ENCODE measurements around the gene TBXAS1. TPM values are rescaled to one million over a fixed set of nuclear protein-coding genes. Genes with fewer than 3 reads are reported as not detected.

Gene TBXAS1
- total and polyA plus RNA-seq, 2 of the 8 experiments (the other 6 are each of a cell fraction or from before 2014, with no cell fraction given) = 0.86 to 2.1 TPM

DNA sequence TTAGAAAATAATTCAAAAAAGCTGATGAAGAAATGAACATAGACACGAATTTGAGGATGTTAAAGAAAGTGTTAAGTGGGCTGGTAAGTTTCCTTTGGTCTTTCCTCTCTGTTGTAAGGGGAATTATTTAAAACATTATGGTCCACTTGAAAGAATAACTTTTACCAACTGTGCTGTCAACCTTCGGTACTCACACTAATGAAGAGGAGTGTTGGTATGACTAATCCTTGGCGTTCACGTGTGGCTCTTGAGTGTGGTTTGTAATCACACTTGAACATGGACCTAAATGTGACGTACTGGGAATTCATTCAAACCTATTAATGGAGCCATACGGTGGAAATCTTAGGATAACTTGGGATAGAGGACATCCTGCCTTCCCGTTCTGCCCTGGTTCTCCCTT lies 41.3 kb downstream of the TBXAS1 start:
- FAIRE-seq (no peak), DNase-seq (ENCODE audit: low read depth in 1 of 2, low spot score in 2 of 2) (no peak)
- Histone ChIP-seq H3K23ac (ENCODE audit: insufficient read length) (no peak overlapping the region), H2AFZ (ENCODE audit: low read length) (no peak overlapping the region), H3K4me1 (replicated peaks in 1 of 4; ENCODE audit: control insufficient read depth in 3 of 4, insufficient read depth in 4 of 4, low read length in 3 of 4) (no peaks in the 10 kb centered on the region), H4K5ac (ENCODE audit: insufficient read length, low read depth, low read length) (no peak overlapping the region), H3K27ac (ENCODE audit: low read depth, low read length) (no peak overlapping the region), H3K18ac (ENCODE audit: extremely low read depth, low read length) (no peak overlapping the region), H3K36me3 (ENCODE audit: control insufficient read depth in 2 of 4, insufficient read depth in 4 of 4, low read length in 3 of 4) (no peaks in the 10 kb centered on the region), H4K91ac (replicated peaks; ENCODE audit: insufficient read length, low read length) (no peak overlapping the region), H2BK20ac (ENCODE audit: low read length) (no peak overlapping the region), H2BK12ac (ENCODE audit: low read depth, low read length) (no peak overlapping the region), H4K8ac (ENCODE audit: extremely low read depth, insufficient read depth, low read length) (no peak overlapping the region), H3K9ac (replicated peaks in 1 of 4; ENCODE audit: extremely low read depth in 1 of 4, low read depth in 3 of 4, low read length in 3 of 4) (no peak overlapping the region), H2BK15ac (ENCODE audit: low read length) (no peak overlapping the region), H2BK5ac (ENCODE audit: low read depth, low read length) (no peak overlapping the region), H4K20me1 (replicated peaks in 1 of 2; ENCODE audit: control insufficient read depth in 1 of 2, insufficient read depth in 2 of 2, low read length in 2 of 2) (no peaks in the 10 kb centered on the region), H3K9me3 (ENCODE audit: insufficient read depth in 2 of 2, low read depth in 1 of 2, low read length in 1 of 2) (no peaks in the 10 kb centered on the region), H3K79me2 (ENCODE audit: control insufficient read depth in 1 of 2, insufficient read depth in 2 of 2, low read length in 2 of 2) (no peaks in the 10 kb centered on the region), H3K79me1 (ENCODE audit: low read depth, low read length) (no peaks in the 10 kb centered on the region), H2BK120ac (replicated peaks; ENCODE audit: low read depth, low read length) (no peak overlapping the region), H3K4me3 (ENCODE audit: extremely low read depth in 1 of 4, insufficient read depth in 2 of 4, low read depth in 3 of 4, low read length in 4 of 4) (no peak overlapping the region), H3K27me3 (replicated peaks in 1 of 4; ENCODE audit: control insufficient read depth in 3 of 4, extremely low read depth in 1 of 4, insufficient read depth in 3 of 4, low read length in 3 of 4) (no peaks in the 10 kb centered on the region; a peak in 1 of 7 replicates), H3K23me2 (ENCODE audit: low read depth, low read length) (no peaks in the 10 kb centered on the region; the same call in 1 of the 2 replicates), H2AK5ac (ENCODE audit: low read depth, low read length) (no peak overlapping the region), H3K14ac (ENCODE audit: insufficient read length) (no peak overlapping the region), H3K56ac (replicated peaks; ENCODE audit: insufficient read length, low read depth, low read length) (no peak overlapping the region), H3K4ac (replicated peaks; ENCODE audit: insufficient read length, low read depth, low read length) (no peak overlapping the region), H3K4me2 (ENCODE audit: insufficient read depth in 1 of 2, low read depth in 2 of 2, low read length in 2 of 2) (no peak overlapping the region)
- ChIA-PET POLR2A (ENCODE audit: partially characterized antibody) (no interaction called here), CTCF (ENCODE audit: partially characterized antibody) (interaction anchor here (0.6 to 1.0 kb wide), 2 partner anchors 56 to 117 kb away, joined by 3 read pairs; no protein-coding TSS in a partner anchor)
- WGBS, 2 experiments (ENCODE audit: extremely low coverage in 1 of 2, insufficient coverage in 1 of 2, insufficient read length in 1 of 2, insufficient replicate concordance in 2 of 2, low coverage in 1 of 2, low lambda C conversion rate in 2 of 2, missing lambda C conversion rate in 1 of 2) = 91% methylated on average over 7 of the region's 7 CpGs; no CpG with 5 or more reads in 1 of the 2 experiments
- TF ChIP-seq EZH2 (IDR thresholded peaks at IDR 0.05; ENCODE audit: low read depth, low read length, severe bottlenecking) (no peak), ZNF274 (IDR thresholded peaks at IDR 0.05; ENCODE audit: borderline replicate concordance, extremely low read depth, low read length) (no peak), TEAD4 (IDR thresholded peaks at IDR 0.05; ENCODE audit: low read depth, low read length) (no peak)

Measured in H1 (cell line).